HG03139 (cell line): ENCODE measurements around the gene AQP2.

Experiments used
- ATAC-seq: cut with Tn5 transposase; IDR thresholded peaks from one replicate; pipeline ENCODE4 v1.9.1; 2021; ENCODE audit not compliant: unreplicated experiment

AQP2 gene

GRCh38 chr12:49920241-49920914 is 30.2 kb upstream of the AQP2 start:
- ATAC-seq = no peak

- ATAC-seq = no peak
Measured at GRCh38 chr12:49920915-49921286, 29.6 kb upstream of the AQP2 start.

DNA sequence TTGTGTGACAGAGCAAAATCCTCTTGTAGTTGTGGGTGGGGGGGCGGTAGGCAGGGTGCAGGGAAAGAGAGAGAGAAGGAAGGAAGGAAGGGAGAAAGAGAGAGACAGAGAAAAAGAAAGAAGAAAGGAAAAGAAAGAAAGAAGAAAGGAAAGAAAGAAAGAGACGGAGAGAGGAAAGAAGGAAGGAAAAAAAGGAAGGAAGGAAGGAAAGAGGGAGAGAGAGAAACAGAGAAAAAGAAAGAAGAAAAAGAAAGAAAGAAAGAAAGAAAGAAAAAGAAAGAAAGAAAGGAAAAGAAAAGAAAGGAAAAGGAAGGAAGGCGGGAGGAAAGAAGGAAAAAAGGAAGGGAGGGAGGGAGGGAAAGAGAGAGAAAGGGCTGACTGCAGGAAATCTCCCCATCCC is 29.2 kb upstream of the AQP2 start:
- ATAC-seq = no peak

DNA sequence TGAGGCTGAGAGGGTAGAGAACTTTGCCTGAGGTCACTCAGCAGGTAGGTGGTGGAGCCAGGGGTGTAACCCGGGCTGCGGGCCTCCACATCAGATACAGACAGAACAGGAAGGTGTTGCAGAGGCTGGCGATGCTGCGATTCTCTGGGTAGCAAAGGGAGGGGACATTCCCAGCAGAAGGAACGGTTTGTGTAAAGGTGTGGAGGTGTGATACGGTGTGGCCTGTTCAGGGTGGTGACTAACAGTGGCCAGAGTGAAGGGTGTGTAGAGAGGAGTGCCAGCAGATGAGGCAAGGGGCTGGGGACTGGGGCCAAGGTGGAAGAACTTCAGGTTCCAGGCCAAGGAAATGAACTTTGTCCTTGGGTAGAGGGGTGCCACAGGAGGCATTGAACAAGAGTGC is 28.6 kb upstream of the AQP2 start:
- no peak for ATAC-seq

- no peak for ATAC-seq
Measured at GRCh38 chr12:49922349-49923034, 28.0 kb upstream of the AQP2 start.

GRCh38 chr12:49923035-49923644 is 27.4 kb upstream of the AQP2 start:
- ATAC-seq = no peak

- ATAC-seq = no peak
Measured at GRCh38 chr12:49923880-49924556, 26.5 kb upstream of the AQP2 start.

DNA sequence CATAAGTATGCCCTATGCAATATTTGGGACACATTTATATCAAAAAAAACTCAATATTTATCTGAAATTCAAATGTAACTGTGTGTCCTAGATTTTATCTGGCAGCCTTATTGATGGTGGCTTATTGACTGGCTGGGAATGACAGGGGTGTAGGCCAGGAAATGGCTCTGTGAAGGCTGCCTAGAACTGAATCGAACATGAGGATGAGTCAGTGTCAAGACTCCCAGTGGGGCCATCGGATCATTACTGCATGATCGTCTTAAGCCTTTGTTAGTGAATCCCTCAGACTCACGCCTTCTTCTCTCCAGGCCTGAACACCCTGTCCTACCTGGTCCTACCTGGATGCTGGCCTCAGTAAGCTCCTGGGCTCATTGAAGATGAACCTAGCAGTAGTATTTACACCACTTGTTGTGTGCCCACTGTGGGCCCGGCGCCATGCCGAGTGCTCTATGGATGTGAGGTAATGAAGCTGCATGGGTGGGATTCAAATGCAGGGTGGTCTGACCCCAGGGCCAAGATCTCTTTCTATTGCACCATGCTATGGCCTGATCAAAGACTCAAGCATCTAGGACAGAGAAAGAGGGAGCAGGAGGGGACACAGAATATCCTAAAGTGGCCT is 25.8 kb upstream of the AQP2 start:
- ATAC-seq = no peak

DNA sequence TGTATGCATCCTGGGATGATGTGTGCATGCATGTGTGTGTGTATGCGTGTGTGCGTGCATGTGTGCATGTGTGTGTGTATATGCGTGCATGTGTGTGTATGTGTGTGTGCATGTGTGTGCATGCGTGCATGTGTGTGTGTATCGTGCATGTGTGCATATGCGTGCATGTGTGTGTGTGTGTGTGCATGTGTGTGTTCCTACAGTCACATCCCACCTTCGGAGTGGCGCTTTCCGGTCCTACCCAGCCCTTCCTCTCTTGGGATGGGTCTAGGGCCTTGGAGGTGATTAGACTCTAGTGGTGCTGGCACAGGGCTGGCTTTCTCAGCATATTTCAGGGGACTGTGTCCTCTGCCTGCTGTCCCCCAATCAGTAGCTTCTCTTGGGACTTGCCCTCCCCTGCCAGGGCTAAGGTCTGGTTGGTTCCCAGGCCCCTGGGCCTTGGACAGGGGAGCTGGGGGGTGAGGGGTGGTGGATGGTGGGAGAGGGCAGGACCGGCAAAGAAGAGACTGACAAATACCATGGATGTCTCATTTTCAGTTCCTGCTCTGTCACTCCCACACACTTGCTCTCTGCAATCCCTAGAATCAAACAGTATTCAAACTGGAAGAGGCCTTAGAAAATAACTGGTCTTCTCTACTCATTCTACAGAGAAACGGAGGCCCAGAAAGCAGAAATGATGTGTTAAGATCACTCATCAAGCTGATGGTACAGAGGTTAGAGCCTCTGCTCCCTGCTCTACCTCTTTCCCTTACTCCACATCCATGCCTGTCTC is 24.9 kb upstream of the AQP2 start:
- no peak for ATAC-seq

GRCh38 chr12:49928471-49928870 is 22.1 kb upstream of the AQP2 start:
- ATAC-seq = no peak

GRCh38 chr12:49929581-49929980 is 21.0 kb upstream of the AQP2 start:
- no peak for ATAC-seq

DNA sequence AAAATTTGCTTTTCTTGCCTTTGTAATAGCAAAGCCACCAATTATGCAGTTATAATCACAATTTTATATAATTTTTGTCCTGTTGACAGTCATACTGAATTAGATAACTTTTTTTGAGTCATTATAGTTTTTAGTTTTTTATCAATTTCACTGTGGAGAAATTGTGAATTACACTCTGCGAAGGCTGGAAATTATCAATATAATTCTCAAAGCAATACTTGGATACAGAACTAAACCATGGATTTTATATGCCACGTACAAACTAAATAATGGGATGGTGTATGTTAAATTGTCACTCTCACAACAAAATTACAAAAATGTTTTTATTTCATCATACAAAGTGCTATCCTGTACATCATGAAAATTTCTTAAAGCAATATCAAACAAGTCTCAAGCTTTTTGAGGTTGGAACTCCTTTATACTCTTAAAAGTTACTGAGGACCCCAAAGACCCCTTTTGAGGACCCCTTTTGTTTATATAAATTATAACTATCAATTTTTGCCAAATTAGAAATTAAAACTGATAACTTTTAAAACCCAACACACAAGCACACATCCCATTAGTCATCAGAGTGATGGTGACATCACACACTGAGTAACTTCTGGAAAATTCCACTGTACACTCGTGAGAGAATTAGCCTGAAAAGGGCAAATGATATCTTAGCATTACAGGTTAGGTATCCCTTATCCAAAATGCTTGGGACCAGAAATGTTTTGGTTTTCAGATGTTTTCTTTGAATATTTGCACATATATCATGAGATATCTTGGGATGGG is 19.8 kb upstream of the AQP2 start:
- no peak for ATAC-seq

GRCh38 chr12:49932023-49932422 is 18.5 kb upstream of the AQP2 start:
- no peak for ATAC-seq

- ATAC-seq = no peak
Measured at GRCh38 chr12:49932533-49933130, 17.9 kb upstream of the AQP2 start.

GRCh38 chr12:49933796-49934195 is 16.7 kb upstream of the AQP2 start:
- no peak for ATAC-seq

DNA sequence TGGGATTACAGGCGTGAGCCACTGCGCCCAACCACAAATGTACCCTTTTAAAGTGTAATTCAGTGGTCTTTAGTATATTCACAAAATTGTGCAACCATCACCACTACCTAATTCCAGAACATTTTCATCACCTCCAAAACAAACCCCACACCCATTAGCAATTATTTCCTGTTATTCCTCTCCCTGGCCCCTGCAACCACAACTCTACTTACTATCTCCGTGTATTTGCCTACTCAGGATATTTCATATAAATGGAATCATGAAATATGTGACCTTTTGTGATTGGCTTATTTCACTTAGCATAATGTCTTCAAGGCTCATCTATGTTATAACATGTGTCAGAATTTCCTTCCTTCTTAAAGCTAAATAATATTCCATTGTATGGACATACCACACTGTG is 16.0 kb upstream of the AQP2 start:
- ATAC-seq = no peak

GRCh38 chr12:49936925-49937324 is 13.6 kb upstream of the AQP2 start:
- ATAC-seq = no peak

DNA sequence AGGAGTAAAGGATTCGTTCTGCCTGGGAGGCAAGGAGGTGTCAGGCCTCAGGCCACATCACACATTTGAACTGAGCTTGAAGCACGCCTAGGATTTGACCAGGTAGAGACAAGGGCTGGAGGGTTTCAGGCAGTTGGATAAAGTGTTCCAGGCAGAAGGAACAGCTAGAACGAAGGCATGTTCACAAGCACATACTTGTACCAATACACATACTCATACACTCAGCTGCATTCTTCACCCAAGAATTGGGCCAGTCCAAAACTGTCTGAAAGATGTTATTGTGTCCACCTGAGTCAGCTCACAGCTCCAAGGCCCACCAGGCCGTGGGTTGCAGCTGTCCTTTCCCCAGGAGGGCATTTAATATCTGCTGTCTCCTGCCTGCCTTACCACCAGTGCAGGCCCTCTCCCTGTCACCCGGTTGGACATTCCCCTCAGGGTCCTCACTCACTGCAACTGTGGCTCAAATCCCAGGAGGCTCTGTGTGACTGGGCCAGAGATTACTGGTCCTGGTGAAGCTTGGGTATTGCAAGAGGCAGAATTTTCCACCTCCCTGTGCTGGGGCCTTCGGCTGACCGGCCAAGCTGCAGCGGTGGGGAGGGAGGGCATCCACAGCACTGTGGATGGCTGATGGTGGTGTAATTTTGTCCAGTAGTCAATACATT is 12.8 kb upstream of the AQP2 start:
- ATAC-seq = no peak

DNA sequence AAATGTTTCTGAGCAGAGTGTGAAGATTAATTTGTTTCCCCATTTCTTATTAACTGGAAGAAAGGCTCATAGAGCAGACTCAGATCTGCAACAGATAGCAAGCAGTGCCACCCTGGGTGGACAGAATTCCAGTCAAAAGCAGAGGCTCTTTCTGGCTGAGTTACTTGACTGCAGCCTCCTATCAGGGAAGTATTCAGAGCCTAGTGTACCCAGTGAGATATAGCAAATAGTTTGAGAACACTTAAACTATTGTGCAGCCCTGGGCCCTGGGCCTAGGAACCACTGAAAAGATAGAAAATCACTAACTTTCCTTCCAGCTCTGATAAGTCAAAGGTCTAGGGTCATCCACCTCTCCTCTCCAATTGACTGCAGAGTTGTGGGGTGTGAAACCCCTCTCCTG is 11.2 kb upstream of the AQP2 start:
- ATAC-seq = no peak
